Fibroblast of gingiva (primary cell): ENCODE measurements around the gene ARHGEF28.
A peak's percentile ranks its signal among the peaks of the same experiment; 100 is the strongest.

ENCODE experiments used
- DNase-seq: peaks from one replicate; pipeline ENCODE4 v3.0.0-alpha.2; 2011; ENCODE audit warnings: low read depth

ARHGEF28 gene

DNA sequence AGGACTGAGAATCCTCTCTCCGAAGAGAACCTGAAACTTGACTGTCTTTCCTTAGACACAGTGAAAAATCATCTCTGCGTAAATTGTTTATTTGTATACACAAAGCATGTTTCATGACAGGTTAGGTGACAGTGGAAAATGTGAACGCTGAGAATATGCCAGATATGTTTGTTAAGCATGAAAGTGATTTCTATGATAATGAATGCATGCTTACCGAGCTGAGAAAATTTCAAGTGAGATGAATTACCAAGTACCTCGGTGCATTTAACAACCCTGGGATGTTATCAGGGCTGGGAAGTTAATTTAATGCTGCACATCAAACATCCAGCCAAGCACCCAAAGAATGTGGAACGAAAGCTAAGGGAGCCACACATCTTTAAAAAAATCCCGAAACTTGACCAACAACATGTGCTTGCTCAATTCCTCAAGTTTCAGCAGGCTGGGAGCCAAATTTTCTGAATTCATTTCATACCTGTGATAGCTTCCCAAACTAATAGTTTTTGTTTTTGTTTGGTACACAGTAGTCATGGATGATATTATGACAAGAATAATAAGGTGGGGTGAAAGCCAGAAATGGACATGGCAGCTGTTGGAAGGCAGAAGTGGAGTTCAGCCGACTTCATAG, 336.9 kb downstream of the ARHGEF28 start:
- DNase-seq = peak; percentile 72

DNA sequence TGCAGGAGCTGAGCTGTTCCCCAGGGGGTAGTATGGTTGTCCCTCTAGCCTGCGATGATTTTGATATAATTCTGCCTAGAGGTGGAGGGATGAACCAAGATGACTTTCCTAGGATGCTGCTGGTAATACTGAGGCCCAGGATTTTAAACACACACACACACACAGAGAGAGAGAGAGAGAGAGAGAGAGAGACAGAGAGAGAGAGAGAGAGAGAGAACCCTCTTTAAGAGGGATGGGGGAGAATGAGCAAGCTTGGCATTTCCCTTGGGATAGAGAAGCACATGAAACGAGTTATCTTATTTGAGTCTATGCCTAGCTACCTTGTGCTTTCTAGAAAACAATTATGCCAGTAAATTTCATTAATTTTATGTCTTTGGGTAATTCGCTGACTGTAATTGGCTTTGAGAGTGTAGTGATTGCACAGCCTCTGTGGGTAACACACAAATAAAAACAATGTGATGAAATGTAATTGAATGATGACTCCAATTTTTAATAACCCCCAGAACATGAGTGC, 338.4 kb downstream of the ARHGEF28 start:
- no peak for DNase-seq

DNA sequence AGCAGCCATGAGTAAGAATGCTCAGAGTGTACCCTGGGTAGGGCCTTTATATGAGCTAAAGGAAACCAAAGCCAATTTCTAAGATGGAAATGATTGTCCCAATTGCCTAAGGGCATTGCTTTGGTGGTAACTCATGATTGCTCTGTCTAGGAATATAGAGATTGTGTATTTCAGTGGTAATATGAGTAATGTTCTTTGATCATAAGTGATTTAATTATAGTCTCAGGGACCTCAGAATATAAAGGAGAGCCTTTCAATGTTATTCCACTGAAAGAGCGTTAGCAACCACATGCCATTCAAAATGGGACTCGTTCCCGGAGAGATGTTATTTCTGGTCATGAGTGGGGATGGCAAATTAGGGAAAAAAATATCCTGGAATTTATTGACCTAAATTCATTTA, 340.5 kb downstream of the ARHGEF28 start:
- DNase-seq = peak; percentile 12

DNA sequence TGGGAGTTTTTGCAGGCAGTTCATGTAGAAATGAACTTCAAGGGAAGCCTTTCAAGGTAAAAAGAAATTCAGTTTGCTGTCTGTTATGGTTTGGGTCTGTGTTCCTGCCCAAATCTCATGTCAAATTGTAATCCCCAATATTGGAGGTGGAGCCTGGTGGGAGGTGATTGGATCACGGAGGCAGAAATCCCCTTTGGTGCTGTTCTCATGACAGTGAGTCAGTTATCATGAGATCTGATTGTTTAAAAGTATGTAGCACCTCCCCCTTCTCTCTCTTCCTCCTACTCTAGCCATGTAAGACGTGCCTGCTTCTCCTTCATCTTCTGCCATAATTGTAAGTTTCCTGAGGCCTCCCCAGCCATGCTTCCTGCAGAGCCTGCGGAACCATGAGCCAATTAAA, 341.4 kb downstream of the ARHGEF28 start:
- no peak for DNase-seq

DNA sequence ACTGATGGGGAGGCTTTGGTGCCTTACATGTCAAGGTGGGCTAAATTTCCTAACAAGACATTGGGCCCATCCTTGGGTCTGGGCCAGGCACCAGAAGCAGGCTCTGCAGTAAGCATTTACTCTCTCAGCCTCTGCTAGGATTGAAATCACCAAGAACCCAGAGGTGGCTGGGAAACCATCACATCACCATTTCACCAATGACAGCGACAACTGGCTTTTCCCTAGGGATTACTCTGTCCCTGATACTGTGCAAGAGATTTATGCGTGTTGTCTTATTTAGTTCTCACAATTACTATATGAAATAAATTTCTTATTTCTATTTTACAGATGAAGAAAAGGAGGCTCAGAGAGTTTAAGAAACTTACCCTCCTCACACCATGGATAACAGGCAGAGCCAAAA, 342.2 kb downstream of the ARHGEF28 start:
- no peak for DNase-seq

DNA sequence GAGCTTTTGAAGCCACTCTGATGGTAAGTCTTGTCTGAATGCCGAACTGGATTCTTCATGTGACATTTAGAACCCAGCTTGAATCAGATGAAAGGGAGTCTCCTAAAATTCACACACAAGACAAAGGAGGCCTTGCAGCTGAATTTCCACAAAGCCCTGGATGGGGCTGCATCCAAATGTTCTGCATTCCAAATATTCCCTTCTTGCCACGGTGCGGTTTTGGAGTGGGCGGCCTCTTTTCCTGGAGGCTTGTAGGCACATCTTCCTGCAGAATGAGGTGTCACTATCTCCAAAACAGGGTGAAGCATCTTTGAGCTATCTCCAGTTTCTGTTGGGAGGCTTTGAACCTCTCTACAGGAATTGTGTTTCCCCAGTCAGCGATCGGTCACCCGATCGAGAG, 342.7 kb downstream of the ARHGEF28 start:
- DNase-seq = no peak

DNA sequence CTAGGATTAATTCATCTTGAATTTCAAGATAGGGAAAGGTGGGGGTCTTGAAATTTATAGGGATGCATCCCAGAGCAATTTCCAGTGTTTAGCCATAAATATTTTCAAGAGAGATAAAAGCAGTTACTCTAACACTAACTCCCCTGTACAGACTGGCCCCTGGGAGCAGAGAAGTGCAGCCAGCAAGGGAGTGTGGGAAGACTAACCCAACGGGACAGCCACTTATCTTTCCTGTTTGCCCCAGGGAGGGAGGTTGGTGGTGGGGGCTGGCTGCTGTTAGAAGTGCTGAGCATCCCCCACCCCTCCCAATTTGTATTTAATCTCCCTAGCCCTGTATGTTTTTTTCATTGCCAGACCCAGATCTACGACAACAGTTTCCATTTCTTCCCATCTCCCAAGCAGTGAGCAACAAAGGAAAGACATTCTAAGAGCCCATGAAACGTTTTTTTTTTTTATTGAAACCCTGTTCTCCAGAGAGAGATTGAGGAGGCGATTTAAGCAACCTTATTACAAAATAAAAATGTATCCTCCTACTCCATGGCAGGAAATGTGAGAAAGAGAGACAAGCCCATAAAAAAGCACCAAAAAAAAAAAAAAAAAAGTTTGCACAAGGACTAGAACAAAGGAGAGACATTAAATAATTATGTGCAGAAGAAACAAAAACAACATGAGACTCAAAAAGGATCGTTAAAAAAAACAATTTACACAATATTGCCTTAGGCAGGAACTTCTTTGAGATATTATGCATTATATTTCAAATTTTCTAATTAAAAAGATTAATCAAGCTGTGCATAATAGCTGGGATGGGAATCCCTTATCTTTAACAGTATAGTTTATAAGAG, 343.4 kb downstream of the ARHGEF28 start:
- no peak for DNase-seq

DNA sequence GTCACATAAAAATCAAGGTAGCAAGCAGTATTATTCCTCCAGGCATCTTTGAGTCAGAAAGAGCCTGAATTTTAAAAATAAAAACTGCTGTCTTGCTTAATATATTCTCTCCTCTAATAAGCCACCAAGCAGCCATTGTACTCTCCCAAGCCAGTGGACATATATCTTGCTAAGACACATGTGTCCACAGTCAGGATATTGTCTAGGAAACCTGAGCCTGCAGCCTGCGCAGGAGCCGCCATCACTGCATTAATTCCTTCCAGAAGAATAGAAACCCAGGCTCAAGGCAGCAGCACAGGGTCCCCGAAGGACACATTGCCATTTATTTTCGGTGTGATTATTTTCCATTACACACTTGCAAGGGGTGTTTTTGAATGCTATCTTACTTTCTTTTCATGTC, 345.3 kb downstream of the ARHGEF28 start:
- DNase-seq = no peak

DNA sequence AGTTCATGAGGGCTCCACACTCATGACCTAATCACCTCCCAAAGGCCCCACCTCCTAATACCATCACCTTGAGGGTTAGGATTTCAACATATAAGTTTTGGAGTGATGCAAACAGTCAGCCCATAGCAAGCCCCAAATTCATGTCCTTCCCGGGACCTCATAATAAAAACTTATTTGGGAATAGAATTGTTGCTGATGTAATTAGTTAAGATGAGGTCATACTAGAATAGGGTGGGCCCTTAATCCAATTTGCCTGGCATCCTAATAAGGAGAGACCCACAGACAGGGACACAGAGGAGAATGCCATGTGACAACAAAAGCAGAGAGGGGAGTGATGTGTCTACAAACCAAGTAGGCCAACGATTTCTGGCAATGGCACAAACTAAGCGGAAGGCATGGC, 347.1 kb downstream of the ARHGEF28 start:
- DNase-seq = no peak

DNA sequence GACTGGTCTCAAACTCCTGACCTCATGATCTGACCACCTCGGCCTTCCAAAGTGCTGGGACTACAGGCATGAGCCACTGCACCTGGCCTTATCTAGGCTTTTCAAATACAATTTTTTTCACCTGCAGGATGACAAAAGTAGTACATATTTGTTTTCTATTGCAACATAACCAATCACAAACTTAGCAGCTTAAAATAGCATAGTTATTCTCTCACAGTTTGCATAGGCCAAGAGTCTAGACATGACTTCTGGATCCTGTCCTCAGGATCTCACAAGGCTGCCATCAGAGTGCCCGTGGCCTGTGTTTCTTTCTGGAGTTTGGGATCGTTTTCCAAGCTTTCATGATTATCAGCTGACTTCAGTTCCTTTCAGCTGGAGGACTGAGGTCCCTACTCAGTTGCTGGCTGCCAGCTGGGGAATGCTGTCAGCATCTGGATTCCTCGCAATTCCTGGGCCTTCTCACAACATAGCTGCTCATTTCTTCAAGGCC, 348.9 kb downstream of the ARHGEF28 start:
- DNase-seq = peak; percentile 4

DNA sequence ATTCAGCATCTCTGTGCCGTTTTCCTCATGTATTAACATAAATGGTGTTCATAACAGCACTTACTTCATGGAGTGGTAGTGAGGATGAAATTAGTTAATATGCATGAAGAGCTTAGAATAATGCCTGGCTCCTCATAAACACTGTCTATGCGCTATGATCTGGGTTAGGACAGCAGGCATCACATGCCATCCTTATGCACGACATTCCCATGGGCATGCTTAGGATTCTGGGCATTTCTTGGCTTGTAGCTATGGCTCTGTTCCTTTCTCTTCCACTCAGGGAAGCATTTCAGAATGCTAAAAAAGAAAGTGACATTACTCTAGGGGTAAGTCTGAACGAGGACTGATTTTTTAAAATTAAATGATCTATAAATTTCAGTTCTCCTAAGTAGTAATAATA, 349.8 kb downstream of the ARHGEF28 start:
- no peak for DNase-seq

DNA sequence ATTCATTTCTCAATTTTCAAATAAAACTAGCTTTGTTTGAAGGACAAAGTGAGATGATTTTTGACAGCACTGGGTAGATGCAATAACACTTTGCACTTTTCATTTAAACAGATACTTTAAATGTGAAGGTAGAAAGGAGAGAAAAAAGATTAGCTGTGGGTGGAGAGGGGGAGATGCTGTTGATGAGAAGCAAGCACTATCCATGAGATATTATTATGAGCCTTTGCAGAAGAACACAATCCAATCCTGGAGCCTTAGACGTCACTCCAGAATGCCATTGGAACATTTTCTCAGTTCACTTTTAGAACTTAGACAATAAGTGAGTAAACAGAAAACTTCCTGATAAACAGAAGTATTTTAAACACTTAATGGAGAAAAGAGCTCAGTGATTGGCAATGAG, 351.1 kb downstream of the ARHGEF28 start:
- no peak for DNase-seq

DNA sequence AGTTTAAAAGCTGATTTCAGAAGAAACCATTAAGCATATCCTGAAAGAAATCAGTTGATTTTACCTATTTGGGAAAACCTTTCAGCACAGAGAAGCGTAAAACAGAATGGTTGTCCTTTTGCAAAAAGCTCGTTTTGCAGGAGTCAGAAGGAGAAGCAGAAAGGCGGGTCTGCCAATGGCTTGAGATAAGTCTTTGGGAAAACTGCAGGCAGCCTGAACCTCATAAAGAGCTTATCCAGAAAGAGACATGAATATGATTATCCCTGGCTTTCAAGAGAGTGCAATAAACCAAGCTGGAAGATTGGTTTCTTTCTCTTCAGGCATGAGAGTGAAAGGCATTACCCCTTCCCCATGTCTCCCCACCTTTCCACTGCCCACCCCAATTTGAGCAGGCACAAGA, 353.3 kb downstream of the ARHGEF28 start:
- DNase-seq = no peak

DNA sequence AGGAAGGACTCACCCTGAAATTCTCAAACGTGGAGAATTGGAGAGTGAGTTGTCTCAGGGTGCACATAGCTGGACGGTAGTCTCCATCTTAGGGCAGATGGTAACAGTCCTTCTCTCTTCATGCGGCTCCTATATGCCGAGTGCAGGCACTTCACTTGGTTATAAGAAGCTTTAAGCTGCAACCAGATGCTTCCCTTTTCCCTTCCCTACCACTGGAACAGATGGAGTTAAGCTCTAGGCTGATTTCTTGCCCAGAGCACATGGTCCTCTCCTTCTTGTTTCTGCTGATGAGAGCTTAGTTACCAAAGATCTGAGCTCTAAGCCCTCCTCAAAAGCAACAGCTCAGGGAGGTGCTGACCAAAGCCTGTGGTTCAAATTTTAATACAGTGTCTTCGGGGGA, 355.7 kb downstream of the ARHGEF28 start:
- no peak for DNase-seq

DNA sequence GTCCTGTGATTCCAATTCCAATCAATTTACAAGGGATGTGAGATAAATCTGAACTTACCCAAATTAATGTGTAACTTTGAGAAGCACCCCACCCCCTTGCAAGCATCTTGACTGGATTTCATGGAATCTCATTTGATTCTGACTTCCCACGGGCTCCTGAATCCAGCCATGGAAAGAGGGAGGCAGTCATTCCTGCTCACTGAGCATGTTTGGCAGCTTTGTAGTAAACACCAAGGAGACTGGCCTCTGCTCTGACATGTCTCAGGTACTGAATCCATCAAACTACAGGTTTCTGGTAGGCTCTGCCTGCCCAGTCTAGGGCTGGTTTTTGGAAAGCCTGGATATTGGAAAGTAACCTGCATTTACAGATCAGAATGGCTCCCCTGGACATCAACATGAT, 357.6 kb downstream of the ARHGEF28 start:
- no peak for DNase-seq

DNA sequence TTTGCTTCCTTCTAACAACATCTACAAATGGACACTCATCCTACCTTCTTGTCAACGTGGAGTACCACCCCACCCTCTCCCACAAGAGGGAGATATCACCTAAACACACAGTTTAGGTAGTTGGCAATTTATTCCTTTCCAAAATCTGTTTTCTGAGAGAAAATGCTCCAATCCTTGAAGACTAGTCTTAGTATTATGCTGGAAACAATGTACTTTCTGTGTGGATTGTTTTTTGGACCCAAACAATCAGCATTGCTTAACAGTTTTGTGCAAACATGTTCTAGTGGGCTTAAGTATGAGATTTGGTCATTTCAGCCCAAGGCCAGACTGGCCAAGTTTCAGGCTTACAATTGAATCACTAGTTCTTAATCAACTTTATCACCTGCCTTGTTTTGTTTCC, 359.1 kb downstream of the ARHGEF28 start:
- no peak for DNase-seq

DNA sequence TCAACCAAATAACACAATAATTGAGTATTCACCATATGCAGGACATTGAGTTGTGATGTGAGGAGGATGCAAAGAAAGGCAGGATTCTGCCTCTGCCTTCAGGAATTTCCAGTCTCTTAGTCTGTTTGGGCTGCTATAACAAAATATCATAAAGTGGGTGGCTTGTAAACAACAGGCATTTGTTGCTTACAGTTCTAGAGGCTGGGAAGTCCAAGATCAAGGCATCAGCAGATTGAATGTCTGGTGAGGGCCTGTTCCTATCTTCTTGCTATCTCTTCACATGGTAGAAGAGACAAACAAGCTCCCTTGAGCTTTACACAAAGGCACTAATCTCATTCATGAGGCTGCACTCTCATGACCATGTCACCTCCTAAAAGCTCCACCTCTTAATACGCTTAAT, 360.7 kb downstream of the ARHGEF28 start:
- no peak for DNase-seq

DNA sequence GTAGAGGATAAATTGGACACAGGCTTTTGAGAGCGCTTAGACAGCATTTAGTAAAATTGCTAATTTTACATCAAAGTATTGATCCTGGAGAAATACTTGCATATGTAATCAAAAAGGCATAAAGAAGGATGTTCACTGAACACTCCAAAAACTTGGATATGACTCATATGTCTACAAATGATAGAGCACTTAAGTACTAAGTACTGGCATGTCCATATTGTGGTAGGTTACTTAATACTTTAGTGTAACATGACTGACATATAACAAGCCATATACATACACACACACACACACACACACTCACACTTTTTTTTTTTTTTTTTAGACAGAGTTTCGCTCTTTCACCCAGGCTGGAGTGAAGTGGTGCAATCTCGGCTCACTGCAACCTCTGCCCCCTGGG, 361.9 kb downstream of the ARHGEF28 start:
- no peak for DNase-seq

DNA sequence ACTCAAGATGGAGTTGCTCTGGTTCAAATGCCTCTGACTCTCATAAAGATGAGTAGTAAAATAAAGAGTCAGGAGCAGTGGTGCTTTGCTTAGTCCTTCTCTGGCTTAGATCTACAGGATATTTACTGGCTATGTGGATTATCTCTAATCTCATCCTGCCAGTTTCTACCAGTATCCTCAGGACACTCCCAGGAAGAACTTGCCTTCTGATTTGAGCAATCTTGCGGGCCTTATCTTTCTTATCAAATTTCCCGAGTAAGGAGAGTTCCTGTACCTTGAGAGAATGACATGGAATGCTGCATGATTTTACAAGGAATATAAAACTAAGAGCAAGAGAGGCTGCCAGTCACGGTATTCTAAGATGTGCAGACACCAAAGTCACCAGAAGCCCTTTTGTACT, 364.0 kb downstream of the ARHGEF28 start:
- no peak for DNase-seq
